ENCODE data around the gene HOXA13.

Gene HOXA13

GRCh38 chr7:27146491-27147198, 53.2 kb downstream of the HOXA13 start:
- DNase-seq, result no peak

DNA sequence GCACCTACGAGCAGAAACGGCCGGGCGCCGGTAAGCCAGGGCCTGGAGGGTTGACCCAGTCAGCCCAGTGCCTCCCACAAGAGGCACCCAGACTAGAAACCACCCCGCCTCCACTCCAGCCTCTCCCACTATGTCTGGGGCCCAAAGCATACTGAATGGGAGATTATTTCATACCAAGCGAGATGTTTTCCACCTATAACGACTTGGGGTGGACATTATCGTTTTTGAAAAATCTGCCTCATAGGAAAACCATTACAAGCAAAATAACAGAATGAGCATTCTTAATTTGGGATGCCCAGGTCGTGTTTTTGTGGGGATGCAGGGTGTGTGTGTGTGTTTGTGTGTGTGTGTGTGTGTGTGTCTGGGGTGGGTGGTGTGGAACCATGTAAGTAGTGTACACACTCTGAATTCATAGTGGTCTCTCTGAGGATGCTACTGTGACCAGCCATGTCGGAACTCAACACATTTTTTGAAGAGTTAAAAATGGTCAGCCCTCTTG, 53.9 kb downstream of the HOXA13 start:
- DNase-seq, result no peak

- no peak for DNase-seq
Measured at GRCh38 chr7:27145165-27145913, 54.6 kb downstream of the HOXA13 start.

DNA sequence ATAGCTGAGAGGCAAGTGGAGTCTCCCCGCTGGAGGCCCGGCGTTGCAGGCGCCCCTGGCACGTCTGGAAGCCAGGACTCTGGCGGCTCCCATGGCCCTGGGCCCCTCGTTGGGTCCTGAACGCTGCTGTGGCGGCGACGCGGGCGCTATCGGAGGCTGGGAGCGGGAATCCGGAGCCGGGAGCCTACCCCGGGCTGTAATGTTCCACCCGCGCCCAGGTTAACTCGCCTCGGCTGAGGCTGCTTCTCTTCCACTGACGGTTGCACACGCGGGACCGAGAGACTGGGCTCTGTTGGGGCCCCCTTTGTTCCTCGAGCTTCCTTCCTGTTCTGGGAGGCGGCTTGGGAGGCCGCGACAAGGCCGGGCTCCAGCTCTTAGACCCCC, 55.1 kb downstream of the HOXA13 start:
- no peak for DNase-seq
